K562 (cell line): ENCODE data around the gene ANK2. TPM values are rescaled to one million over a fixed set of nuclear protein-coding genes. Genes with fewer than 3 reads are reported as not detected.

Experiments used
- ATAC-seq: fragments of 200-7000 bp; cut with Tn5 transposase; 3 replicates; pipeline ENCODE4 v1.9.1; 2020; ENCODE audit warnings: moderate library complexity
- BruUV-seq: library from RNA; stranded (reverse); fragments of 400-500 nt; replicated peaks from 2 replicates; lab custom pipeline; 2021; lab: Mats Ljungman, UMichigan
- CTCF ChIA-PET: fragments of 300-600 bp; formaldehyde crosslinking; extraction: SDS; loops from one replicate; lab custom pipeline; 2021; ENCODE audit warnings: low intra/inter-chr PET ratio; lab: Yijun Ruan, JAX
- POLR2A ChIA-PET: fragments of 300-600, 350-650 bp; sonication (Branson Sonifier 250); formaldehyde crosslinking; extraction: SDS; loops from one replicate; lab custom pipeline; 2021; ENCODE audit warnings: antibody characterized with exemption, inconsistent platforms; lab: Yijun Ruan, JAX
- DNase-seq, 4 experiments: peaks; one replicate each; pipeline versions ENCODE4 v3.0.0 to v3.0.0-alpha.2; 2011 to 2018; ENCODE audit warnings: low spot score in 3 of 4, mixed read lengths in 3 of 4; ENCODE audit errors: extremely low read depth in 1 of 4
- FAIRE-seq: peaks from 2 replicates; lab custom pipeline; 2011; peaks lifted over from hg19 to GRCh38; lab: Jason Lieb, UNC
- H2AFZ ChIP-seq: 2 replicates; pipeline ENCODE4 v1.6.0; 2011; ENCODE audit warnings: low read depth, low read length, control low read depth, inconsistent platforms
- H3K27ac ChIP-seq: fragments of 200-600 bp; 3 replicates; pipeline ENCODE4 v1.8.0; 2011; ENCODE audit warnings: low read depth, mild to moderate bottlenecking, control low read depth, inconsistent platforms, low read length, moderate library complexity, mixed read lengths; ENCODE audit errors: extremely low read depth
- H3K27me3 ChIP-seq, 2 experiments: fragments of 300-600 bp in 1 of 2; 2 replicates in 1 of 2; 3 replicates in 1 of 2; pipeline versions ENCODE4 v1.6.0 to v1.8.0; 2011; ENCODE audit warnings: inconsistent platforms in 2 of 2, low read length in 2 of 2, mild to moderate bottlenecking in 1 of 2, mixed read lengths in 1 of 2, moderate library complexity in 1 of 2; ENCODE audit not compliant: control insufficient read depth in 2 of 2, insufficient read depth in 2 of 2
- H3K36me3 ChIP-seq: fragments of 300-600 bp; 3 replicates; pipeline ENCODE4 v1.8.0; 2011; ENCODE audit warnings: mild to moderate bottlenecking, low read length, inconsistent platforms; ENCODE audit not compliant: control insufficient read depth, insufficient read depth
- H3K4me1 ChIP-seq, 2 experiments: fragments of 200-600 bp in 1 of 2; replicated peaks in 1 of 2; 2 replicates in 1 of 2; 3 replicates in 1 of 2; pipeline versions ENCODE4 v1.5.1 to v1.8.0; 2011; ENCODE audit warnings: inconsistent platforms in 2 of 2, low read length in 2 of 2, mild to moderate bottlenecking in 1 of 2, mixed read lengths in 1 of 2, moderate library complexity in 1 of 2; ENCODE audit not compliant: control insufficient read depth in 2 of 2, insufficient read depth in 2 of 2
- H3K4me2 ChIP-seq: 2 replicates; pipeline ENCODE4 v1.6.1; 2011; ENCODE audit warnings: low read length, control low read depth, inconsistent platforms, mixed read lengths; ENCODE audit not compliant: insufficient read depth
- H3K4me3 ChIP-seq: fragments of 200-600 bp; sonication (generic), shearing (Covaris generic); 2 replicates; pipeline ENCODE4 v1.5.1; 2016; ENCODE audit warnings: control low read depth, inconsistent platforms
- H3K79me2 ChIP-seq: fragments of 200-600 bp; 3 replicates; pipeline ENCODE4 v1.8.0; 2011; ENCODE audit warnings: low read length, inconsistent platforms; ENCODE audit not compliant: control insufficient read depth, insufficient read depth
- H3K9ac ChIP-seq, 2 experiments: 2 replicates each; pipeline versions ENCODE4 v1.6.0 to v1.6.1; 2011; ENCODE audit warnings: low read depth in 2 of 2, low read length in 2 of 2, control low read depth in 1 of 2, inconsistent platforms in 1 of 2, mild to moderate bottlenecking in 1 of 2, mixed read lengths in 1 of 2; ENCODE audit not compliant: insufficient read depth in 1 of 2
- H3K9me1 ChIP-seq: one replicate; pipeline ENCODE4 v1.6.0; 2011; ENCODE audit warnings: inconsistent platforms, mild to moderate bottlenecking, low read length, moderate library complexity; ENCODE audit not compliant: control insufficient read depth, insufficient read depth
- H3K9me3 ChIP-seq: replicated peaks from 2 replicates; pipeline ENCODE4 v1.5.1; 2011; ENCODE audit warnings: low read depth, low read length, inconsistent platforms; ENCODE audit not compliant: control insufficient read depth, insufficient read depth
- H4K20me1 ChIP-seq: replicated peaks from 2 replicates; pipeline ENCODE4 v1.6.1; 2011; ENCODE audit warnings: low read length, inconsistent platforms, mixed read lengths; ENCODE audit not compliant: control insufficient read depth, insufficient read depth
- CBX5 ChIP-seq: IDR thresholded peaks from 2 replicates; pipeline ENCODE4 v1.6.1; 2014; ENCODE audit warnings: low read depth, borderline replicate concordance
- COPS2 ChIP-seq: fragments of 450-650 bp; conservative IDR thresholded peaks from 2 replicates; pipeline ENCODE4 v1.6.1; 2016; ENCODE audit warnings: mild to moderate bottlenecking, moderate library complexity
- EZH2 ChIP-seq: IDR thresholded peaks from 2 replicates; pipeline ENCODE4 v1.6.1; 2012; ENCODE audit warnings: low read depth, mild to moderate bottlenecking, inconsistent platforms, low read length, borderline replicate concordance
- HCFC1 ChIP-seq: IDR thresholded peaks from 2 replicates; pipeline ENCODE4 v1.6.1; 2012; ENCODE audit warnings: low read depth, low read length, improper control_type of control experiment
- LEF1 ChIP-seq: fragments of 450-650 bp; IDR thresholded peaks from 2 replicates; pipeline ENCODE4 v1.6.1; 2016; ENCODE audit warnings: mild to moderate bottlenecking
- ZNF57 ChIP-seq: fragments of 450-650 bp; formaldehyde crosslinking; IDR thresholded peaks from 2 replicates; pipeline ENCODE4 v1.4.0; 2020; ENCODE audit warnings: mild to moderate bottlenecking, moderate library complexity
- ZNF583 ChIP-seq: fragments of 250-450 bp; sonication (Bioruptor Pico); IDR thresholded peaks from 2 replicates; pipeline ENCODE4 v1.4.0; 2020
- WGBS: fragments of 100-300 bp; shearing (Covaris generic); methylation state at CpG from one replicate; pipeline ENCODE4 v1.1.6; 2016; ENCODE audit warnings: low coverage, mixed read lengths; ENCODE audit not compliant: insufficient coverage; ENCODE audit errors: missing lambda C conversion rate; 5-methylcytosine and 5-hydroxymethylcytosine counted together
- in situ Hi-C: fragments of 300-500 bp; cut with MboI; formaldehyde crosslinking; loops from 4 replicates; pipeline ENCODE4 v1.15.0; 2018; ENCODE audit warnings: inconsistent platforms, mixed read lengths
- intact Hi-C: fragments of 100-400 bp; cut with micrococcal nuclease; formaldehyde crosslinking; loops from 2 replicates; pipeline ENCODE4 v1.14.2; 2022
- polyA plus RNA-seq, 8 experiments: library from polyadenylated mRNA; depleted of rRNA in 4 of 8; stranded (reverse) in 5 of 8; unstranded in 3 of 8; fragments of >200 nt; fragmentation: Nextera tagmentation in 2 of 8; fragmentation: Illumina TruSeq in 1 of 8; extraction: Ambion mirVana in 2 of 8; extraction: Trizol in 1 of 8; gene quantifications; 2 replicates each; pipeline versions ENCODE4 v1.2.1 to v1.2.3, GENCODE V29; 2011 to 2014; ENCODE audit warnings: inconsistent platforms in 1 of 8, missing spikeins in 1 of 8
- total RNA-seq, 7 experiments: library from RNA; depleted of rRNA in 6 of 7; stranded (reverse); fragments of >200 nt in 6 of 7; fragmentation: Illumina TruSeq in 2 of 7; extraction: Trizol in 2 of 7; gene quantifications; 2 replicates each; pipeline versions ENCODE4 v1.2.1 to v1.2.3, GENCODE V29; 2011 to 2021; ENCODE audit warnings: low replicate concordance in 1 of 7
- TF ChIP-seq, protein P1 (sequence below): fragments of 450-650 bp; formaldehyde crosslinking; IDR thresholded peaks from 2 replicates; pipeline ENCODE4 v1.4.0; 2020; ENCODE audit warnings: mild to moderate bottlenecking, moderate library complexity
- TF ChIP-seq, protein P2 (sequence below): sonication (generic); formaldehyde crosslinking; IDR thresholded peaks from 2 replicates; pipeline ENCODE4 v1.8.1; 2023; ENCODE audit warnings: mild to moderate bottlenecking, missing genetic modification reagents

Gene ANK2
- total and polyA plus RNA-seq, 9 of the 15 experiments (the other 6 are each of a cell fraction or from before 2014, with no cell fraction given), result 0.07 to 0.24 TPM; not detected in 7

DNA sequence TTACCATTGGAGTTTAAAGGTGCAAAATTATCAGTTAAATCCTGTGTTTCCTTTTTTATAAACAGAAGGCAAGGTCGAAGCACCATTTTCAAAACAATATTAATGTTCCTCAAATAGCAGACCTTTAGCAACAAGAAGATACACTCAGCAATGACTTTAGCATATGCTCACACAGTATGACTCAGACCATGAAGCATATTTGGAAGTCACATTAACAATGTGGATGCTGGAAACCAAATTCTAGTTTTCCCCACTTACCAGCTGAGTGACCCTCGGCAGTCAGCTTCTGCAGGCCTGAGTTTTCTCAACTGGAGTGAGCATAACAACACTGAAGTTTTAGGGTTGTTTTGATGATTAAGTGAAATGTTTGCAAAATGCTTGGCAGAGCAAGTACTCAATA, 130.5 kb downstream of the ANK2 start:
- DNase-seq (no peak), ATAC-seq (no peak), FAIRE-seq (no peak)
- no TSS peak for BruUV-seq
- H3K36me3 ChIP-seq, result no peaks in the 10 kb centered on the region
- H3K79me2 ChIP-seq, result no peaks in the 10 kb centered on the region
- POLR2A ChIA-PET, result no interaction called here
- intact Hi-C loops (no loop called here), in situ Hi-C loops (no loop called here)
- H4K20me1 ChIP-seq, result no peaks in the 10 kb centered on the region
- H3K9ac ChIP-seq, result no peak overlapping the region
- H3K4me1 ChIP-seq, result no peaks in the 10 kb centered on the region
- H3K9me1 ChIP-seq, result no peaks in the 10 kb centered on the region
- no peaks in the 10 kb centered on the region for H3K27me3 ChIP-seq
- WGBS, result 0% methylated on average over 2 of the region's 2 CpGs
- no peak overlapping the region for H2AFZ ChIP-seq
- no peak overlapping the region for H3K4me2 ChIP-seq
- CTCF ChIA-PET, result no interaction called here
- H3K27ac ChIP-seq, result no peak overlapping the region
- no peaks in the 10 kb centered on the region for H3K9me3 ChIP-seq
- H3K4me3 ChIP-seq, result no peak overlapping the region
- TF ChIP-seq CBX5, result no peak
- TF ChIP-seq, protein P1, sequence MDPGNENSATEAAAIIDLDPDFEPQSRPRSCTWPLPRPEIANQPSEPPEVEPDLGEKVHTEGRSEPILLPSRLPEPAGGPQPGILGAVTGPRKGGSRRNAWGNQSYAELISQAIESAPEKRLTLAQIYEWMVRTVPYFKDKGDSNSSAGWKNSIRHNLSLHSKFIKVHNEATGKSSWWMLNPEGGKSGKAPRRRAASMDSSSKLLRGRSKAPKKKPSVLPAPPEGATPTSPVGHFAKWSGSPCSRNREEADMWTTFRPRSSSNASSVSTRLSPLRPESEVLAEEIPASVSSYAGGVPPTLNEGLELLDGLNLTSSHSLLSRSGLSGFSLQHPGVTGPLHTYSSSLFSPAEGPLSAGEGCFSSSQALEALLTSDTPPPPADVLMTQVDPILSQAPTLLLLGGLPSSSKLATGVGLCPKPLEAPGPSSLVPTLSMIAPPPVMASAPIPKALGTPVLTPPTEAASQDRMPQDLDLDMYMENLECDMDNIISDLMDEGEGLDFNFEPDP, result no peak
- TF ChIP-seq LEF1, result no peak
- TF ChIP-seq EZH2, result no peak
- TF ChIP-seq ZNF57 (CRISPR knock-in tag), result no peak
- TF ChIP-seq, protein P2, sequence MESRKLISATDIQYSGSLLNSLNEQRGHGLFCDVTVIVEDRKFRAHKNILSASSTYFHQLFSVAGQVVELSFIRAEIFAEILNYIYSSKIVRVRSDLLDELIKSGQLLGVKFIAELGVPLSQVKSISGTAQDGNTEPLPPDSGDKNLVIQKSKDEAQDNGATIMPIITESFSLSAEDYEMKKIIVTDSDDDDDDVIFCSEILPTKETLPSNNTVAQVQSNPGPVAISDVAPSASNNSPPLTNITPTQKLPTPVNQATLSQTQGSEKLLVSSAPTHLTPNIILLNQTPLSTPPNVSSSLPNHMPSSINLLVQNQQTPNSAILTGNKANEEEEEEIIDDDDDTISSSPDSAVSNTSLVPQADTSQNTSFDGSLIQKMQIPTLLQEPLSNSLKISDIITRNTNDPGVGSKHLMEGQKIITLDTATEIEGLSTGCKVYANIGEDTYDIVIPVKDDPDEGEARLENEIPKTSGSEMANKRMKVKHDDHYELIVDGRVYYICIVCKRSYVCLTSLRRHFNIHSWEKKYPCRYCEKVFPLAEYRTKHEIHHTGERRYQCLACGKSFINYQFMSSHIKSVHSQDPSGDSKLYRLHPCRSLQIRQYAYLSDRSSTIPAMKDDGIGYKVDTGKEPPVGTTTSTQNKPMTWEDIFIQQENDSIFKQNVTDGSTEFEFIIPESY (CRISPR knock-in tag), result no peak
- no peak for TF ChIP-seq ZNF583
- no peak for TF ChIP-seq HCFC1
- no peak for TF ChIP-seq COPS2
